Activated CD8-positive, alpha-beta memory T cell treated with anti-CD3 and anti-CD28 coated beads for 24 hours (primary cell): ENCODE measurements around the gene CUEDC2.

Experiments used
- DNase-seq: peaks from one replicate; pipeline ENCODE4 v3.0.0-alpha.2; 2020

CUEDC2 gene

DNA sequence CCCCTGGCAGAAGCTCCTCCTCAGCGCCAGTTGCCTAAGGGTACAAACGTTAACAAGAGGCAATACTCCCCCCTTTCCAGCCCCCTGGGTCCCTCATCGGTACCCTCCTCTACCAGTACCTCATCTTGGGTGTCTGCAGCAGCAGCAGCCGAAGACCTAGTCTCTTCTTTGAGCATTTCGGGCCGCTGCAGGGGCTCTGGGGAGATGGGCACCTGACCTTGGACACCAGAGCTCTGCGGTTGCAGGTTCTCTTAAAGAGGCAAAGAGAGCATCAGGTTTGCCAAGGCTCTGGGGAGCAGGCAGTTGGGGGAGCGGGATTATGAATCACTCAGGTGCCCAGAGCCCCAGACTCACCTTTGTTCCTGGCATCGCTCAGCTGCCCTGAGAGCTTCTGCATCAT, 8.2 kb downstream of the CUEDC2 start:
- DNase-seq, result no peak

GRCh38 chr10:102423372-102423968, 8.9 kb downstream of the CUEDC2 start:
- no peak for DNase-seq

GRCh38 chr10:102422545-102423129, 9.7 kb downstream of the CUEDC2 start:
- peak; percentile 82 for DNase-seq

DNA sequence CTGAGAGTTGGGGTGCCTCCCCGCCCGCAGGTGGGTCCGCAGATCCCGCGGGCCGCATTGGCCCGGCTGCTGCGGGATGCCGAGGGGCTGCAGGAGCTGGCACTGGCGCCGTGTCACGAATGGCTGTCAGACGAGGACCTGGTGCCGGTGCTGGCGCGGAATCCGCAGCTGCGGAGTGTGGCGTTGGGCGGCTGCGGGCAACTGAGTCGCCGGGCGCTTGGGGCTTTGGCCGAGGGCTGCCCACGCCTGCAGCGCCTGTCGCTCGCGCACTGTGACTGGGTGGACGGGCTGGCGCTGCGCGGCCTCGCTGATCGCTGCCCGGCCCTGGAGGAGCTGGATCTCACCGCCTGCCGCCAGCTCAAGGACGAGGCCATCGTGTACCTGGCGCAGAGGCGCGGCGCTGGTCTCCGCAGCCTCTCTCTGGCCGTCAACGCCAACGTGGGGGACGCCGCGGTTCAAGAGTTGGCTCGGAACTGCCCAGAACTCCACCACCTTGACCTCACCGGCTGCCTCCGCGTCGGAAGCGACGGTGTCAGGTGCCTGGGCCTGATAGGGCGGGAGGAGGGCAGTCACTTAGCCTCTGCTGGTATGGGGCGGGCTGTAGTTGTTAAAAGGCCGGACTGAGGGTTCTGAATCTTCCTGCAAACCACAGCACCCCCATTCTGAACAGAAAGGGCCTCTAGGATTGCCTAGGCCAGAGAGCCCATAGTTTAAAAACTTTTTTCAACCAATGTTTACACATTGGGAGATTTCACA, 10.4 kb downstream of the CUEDC2 start:
- DNase-seq, result peak; percentile 65

DNA sequence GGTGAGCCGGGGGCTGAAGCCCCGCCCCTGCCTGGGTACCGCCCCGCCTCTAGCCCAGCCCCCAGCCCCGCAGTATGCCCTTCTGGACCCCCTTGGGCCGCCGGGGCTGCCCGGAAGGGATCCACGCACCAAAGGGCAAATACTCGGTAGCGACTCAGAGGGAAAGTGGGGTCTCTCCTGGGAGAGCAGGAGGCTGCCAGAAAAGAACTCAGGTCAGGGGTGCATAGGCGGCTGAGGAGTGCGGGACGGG, 10.9 kb downstream of the CUEDC2 start:
- DNase-seq, result no peak

- DNase-seq, result peak; percentile 99
These were observed 11.5 kb downstream of the CUEDC2 start, which contains the start of gene FBXL15 for GRCh38 chr10:102420714-102421506. Gene FBXL15, plus strand, starts transcription at chr10:102420836. Its CDS starts 294 bp downstream, at chr10:102421130.

- peak; percentile 62 for DNase-seq
These were observed 12.1 kb downstream of the CUEDC2 start for GRCh38 chr10:102420181-102420713.

GRCh38 chr10:102419269-102420180, 12.8 kb downstream of the CUEDC2 start:
- DNase-seq, result peak; percentile 88

GRCh38 chr10:102418622-102419268, 13.6 kb downstream of the CUEDC2 start, which contains the start of gene PSD:
Gene PSD, minus strand, starts transcription at chr10:102418785. Its CDS starts 1,747 bp downstream, at chr10:102417038.
- no peak for DNase-seq

DNA sequence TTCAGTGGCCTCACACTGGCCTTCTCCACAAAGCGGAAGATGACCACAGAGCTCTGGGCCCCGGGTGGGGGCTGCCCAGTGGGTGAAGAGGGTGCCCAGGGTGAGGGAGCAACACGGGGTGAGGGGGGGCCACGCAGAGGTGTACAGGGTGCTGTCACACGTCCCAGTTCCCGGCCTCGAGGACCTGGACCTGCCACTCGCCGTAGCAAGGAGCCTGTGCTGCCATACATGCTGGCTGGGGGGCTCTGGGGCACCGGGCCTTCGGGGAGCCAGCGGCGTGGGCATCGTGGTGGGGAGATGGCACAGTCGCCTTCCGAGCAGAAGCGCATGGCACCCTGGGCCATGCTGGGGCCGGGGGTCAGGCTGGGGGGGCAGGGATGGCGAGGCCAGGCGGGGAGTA, 15.7 kb downstream of the CUEDC2 start:
- DNase-seq, result no peak

GRCh38 chr10:102416283-102416682, 16.1 kb downstream of the CUEDC2 start:
- no peak for DNase-seq

GRCh38 chr10:102414749-102415148, 17.6 kb downstream of the CUEDC2 start:
- no peak for DNase-seq

DNA sequence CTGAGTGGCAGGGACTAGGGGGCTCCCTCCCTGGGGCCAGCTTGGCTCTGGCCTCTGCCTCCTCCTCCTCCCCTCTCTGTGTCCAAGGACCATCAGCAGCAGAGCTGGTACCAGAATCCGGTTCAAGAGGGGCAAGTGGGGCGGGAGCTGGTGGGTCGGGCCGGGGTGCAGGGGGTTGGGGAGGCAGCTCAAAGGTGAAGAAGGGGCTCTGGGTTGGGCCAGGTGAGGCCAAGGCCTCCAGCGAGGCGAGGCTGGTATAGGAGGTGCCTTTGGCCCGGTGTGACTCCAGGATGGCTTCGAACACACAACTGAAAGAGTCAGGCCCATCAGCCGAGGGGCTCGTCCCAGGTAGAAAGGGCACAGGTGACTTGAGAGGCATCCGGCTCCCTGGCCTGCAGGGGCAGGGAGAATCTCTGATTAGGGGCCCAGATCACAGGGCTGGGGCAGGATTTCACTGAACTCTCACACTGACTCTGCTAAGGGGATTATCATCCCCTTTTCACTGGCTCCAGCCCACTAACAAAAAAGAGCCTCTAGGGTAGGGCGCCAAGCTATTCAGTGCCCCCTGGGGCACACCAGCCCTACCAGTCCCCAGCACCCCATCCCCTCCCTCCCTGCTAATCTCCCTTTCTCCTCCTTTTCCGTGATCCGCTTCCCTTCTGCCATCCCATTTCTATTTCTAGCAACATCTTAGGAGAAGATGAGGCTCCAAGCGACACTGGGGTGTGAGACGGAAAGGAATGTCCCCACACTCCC, 18.4 kb downstream of the CUEDC2 start:
- DNase-seq, result no peak

- peak; percentile 61 for DNase-seq
These were observed 19.2 kb downstream of the CUEDC2 start for GRCh38 chr10:102413053-102413705.

GRCh38 chr10:102412293-102412692, 20.1 kb downstream of the CUEDC2 start:
- no peak for DNase-seq

GRCh38 chr10:102411341-102412255, 20.8 kb downstream of the CUEDC2 start:
- DNase-seq, result no peak

- DNase-seq, result peak; percentile 83
These were observed 21.8 kb downstream of the CUEDC2 start for GRCh38 chr10:102410429-102411073.

DNA sequence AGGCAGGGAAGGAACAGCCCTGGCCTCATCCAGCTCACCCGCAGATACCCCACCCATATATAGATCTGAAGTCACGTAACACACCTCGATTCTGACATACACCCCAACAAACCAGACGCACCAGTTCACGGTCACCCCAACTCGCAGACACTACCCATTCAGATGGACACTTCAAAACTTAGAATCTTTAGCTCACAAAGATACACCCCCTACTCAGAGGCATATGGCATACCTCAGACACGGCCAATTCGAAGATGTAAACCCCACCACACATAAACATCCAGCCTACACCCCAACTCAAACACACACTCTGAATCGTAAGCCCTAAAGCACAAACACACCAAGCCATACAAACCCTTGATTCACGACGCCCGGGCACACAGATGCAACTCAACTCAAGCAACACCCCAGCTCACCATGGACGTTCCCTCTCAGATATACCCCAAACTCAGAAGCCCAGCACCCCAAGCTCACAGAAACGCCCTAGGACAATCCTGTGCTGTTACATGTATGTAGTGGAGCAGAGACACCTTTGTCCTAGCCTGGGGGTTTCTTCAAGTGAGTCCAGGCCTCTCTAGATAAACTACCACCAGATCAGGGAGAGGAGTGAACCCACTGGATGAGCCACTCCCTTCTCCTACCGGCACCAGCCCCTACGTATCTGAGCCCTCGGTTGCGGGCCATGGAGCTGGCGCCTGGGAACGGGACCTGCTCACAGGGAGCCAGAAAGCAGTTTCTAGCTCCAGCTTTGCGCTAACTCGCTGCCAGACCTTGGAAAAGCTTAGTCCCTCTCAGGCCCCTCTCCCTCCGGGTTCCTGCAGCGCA, 22.6 kb downstream of the CUEDC2 start:
- DNase-seq, result no peak
